Liver (tissue), 3 donors: ENCODE results near the gene TANC2.

Experiments
- GABPA ChIP-seq, 2 donors: IDR thresholded peaks in 1 of 2; conservative IDR thresholded peaks in 1 of 2; 2 replicates each; pipeline ENCODE4 v1.6.1; 2016; ENCODE audit warnings: antibody characterized with exemption in 2 of 2, mild to moderate bottlenecking in 1 of 2, moderate library complexity in 1 of 2
- REST ChIP-seq: IDR thresholded peaks from 2 replicates; pipeline ENCODE4 v1.6.1; 2016; ENCODE audit warnings: antibody characterized with exemption, mild to moderate bottlenecking
- ZBTB33 ChIP-seq: IDR thresholded peaks from 2 replicates; pipeline ENCODE4 v1.6.1; 2016; ENCODE audit warnings: antibody characterized with exemption
- TF ChIP-seq, protein P1 (sequence below): fragments of 150-350 bp; IDR thresholded peaks from 2 replicates; pipeline ENCODE4 v1.5.1; 2017; ENCODE audit warnings: improper control_type of control experiment, low read depth, low read length; ENCODE audit not compliant: missing input control
- donor health status: healthy.
- donor health status: healthy.

DNA sequence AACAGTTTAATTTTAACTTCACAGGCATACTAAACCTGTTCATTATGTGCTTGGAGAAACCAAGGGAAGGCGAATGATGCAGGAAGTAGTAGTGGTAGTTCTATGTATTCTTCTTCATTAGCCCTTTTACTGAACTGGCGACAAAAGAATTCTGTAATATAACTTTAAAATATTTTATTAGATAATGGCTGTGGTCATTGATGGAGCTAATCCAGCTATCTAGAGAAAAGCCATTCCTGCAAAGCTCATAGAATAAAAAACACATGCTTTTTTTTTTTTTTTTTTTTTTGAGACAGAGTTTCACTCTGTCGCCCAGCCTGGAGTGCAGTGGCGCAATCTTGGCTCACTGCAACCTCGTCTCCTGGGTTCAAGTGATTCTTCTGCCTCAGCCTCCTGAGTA is 23.5 kb downstream of the TANC2 start:
- TF ChIP-seq REST (no peak), GABPA (IDR thresholded peaks at IDR 0.05 in 1 of 2, conservative IDR thresholded peaks at IDR 0.05 in 1 of 2) (no peak), ZBTB33 (no peak)
- TF ChIP-seq, protein P1, sequence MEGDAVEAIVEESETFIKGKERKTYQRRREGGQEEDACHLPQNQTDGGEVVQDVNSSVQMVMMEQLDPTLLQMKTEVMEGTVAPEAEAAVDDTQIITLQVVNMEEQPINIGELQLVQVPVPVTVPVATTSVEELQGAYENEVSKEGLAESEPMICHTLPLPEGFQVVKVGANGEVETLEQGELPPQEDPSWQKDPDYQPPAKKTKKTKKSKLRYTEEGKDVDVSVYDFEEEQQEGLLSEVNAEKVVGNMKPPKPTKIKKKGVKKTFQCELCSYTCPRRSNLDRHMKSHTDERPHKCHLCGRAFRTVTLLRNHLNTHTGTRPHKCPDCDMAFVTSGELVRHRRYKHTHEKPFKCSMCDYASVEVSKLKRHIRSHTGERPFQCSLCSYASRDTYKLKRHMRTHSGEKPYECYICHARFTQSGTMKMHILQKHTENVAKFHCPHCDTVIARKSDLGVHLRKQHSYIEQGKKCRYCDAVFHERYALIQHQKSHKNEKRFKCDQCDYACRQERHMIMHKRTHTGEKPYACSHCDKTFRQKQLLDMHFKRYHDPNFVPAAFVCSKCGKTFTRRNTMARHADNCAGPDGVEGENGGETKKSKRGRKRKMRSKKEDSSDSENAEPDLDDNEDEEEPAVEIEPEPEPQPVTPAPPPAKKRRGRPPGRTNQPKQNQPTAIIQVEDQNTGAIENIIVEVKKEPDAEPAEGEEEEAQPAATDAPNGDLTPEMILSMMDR, result no peak
